ENCODE results near the gene ANKRD36B.
"Not testable (repeated sequence)": the region's sequence is repeated elsewhere in the genome, so short reads cannot be mapped to it uniquely, and the experiment has no call there.

The ANKRD36B gene

GRCh38 chr2:97589598-97590510, at the start of gene ANKRD36B:
TSS of gene ANKRD36B (minus strand) at chr2:97589877. CDS start at chr2:97589685, 192 bp downstream.
- DNase-seq (ENCODE audit: low spot score), result peak; percentile 9

- DNase-seq (ENCODE audit: low spot score), result not testable (repeated sequence)
These were observed 36.4 kb upstream of the ANKRD36B start for GRCh38 chr2:97626049-97626430.

- DNase-seq (ENCODE audit: low spot score), result not testable (repeated sequence)
These were observed 35.8 kb upstream of the ANKRD36B start for GRCh38 chr2:97625354-97626048.

GRCh38 chr2:97622976-97623375, 33.3 kb upstream of the ANKRD36B start:
- not testable (repeated sequence) for DNase-seq (ENCODE audit: low spot score)

- not testable (repeated sequence) for DNase-seq (ENCODE audit: low spot score)
These were observed 30.8 kb upstream of the ANKRD36B start for GRCh38 chr2:97620492-97620891.

- DNase-seq (ENCODE audit: low spot score), result not testable (repeated sequence)
These were observed 29.5 kb upstream of the ANKRD36B start for GRCh38 chr2:97618939-97619827.

- no peak for DNase-seq (ENCODE audit: low spot score)
These were observed 28.2 kb upstream of the ANKRD36B start for GRCh38 chr2:97617911-97618310.

GRCh38 chr2:97615746-97616145, 26.1 kb upstream of the ANKRD36B start:
- not testable (repeated sequence) for DNase-seq (ENCODE audit: low spot score)

GRCh38 chr2:97611895-97612294, 22.2 kb upstream of the ANKRD36B start:
- not testable (repeated sequence) for DNase-seq (ENCODE audit: low spot score)

- DNase-seq (ENCODE audit: low spot score), result not testable (repeated sequence)
These were observed 19.1 kb upstream of the ANKRD36B start for GRCh38 chr2:97608745-97609144.

- not testable (repeated sequence) for DNase-seq (ENCODE audit: low spot score)
These were observed 16.1 kb upstream of the ANKRD36B start for GRCh38 chr2:97605524-97606339.

GRCh38 chr2:97605109-97605508, 15.4 kb upstream of the ANKRD36B start:
- not testable (repeated sequence) for DNase-seq (ENCODE audit: low spot score)

GRCh38 chr2:97601537-97601936, 11.9 kb upstream of the ANKRD36B start:
- not testable (repeated sequence) for DNase-seq (ENCODE audit: low spot score)

GRCh38 chr2:97596180-97596579, 6.5 kb upstream of the ANKRD36B start:
- not testable (repeated sequence) for DNase-seq (ENCODE audit: low spot score)

GRCh38 chr2:97593520-97593919, 3.8 kb upstream of the ANKRD36B start:
- DNase-seq (ENCODE audit: low spot score), result not testable (repeated sequence)

- peak; percentile 40 for DNase-seq (ENCODE audit: low spot score)
These were observed 1.1 kb upstream of the ANKRD36B start for GRCh38 chr2:97590515-97591394.

- DNase-seq (ENCODE audit: low spot score), result not testable (repeated sequence)
These were observed 450 bp downstream of the ANKRD36B start for GRCh38 chr2:97589257-97589597.

GRCh38 chr2:97565674-97566073, 24.0 kb downstream of the ANKRD36B start:
- DNase-seq (ENCODE audit: low spot score), result not testable (repeated sequence)

GRCh38 chr2:97552406-97552805, 37.3 kb downstream of the ANKRD36B start:
- not testable (repeated sequence) for DNase-seq (ENCODE audit: low spot score)

GRCh38 chr2:97550498-97550897, 39.2 kb downstream of the ANKRD36B start:
- DNase-seq (ENCODE audit: low spot score), result not testable (repeated sequence)

Data from AG08396 (cell line).